GM23338 (cell line): ENCODE measurements around the gene PRUNE2. TPM values are rescaled to one million over a fixed set of nuclear protein-coding genes. Genes with fewer than 3 reads are reported as not detected.

Experiments used
- ATAC-seq: fragments of 200-7000 bp; cut with Tn5 transposase; 3 replicates; pipeline ENCODE4 v1.9.1; 2020
- DNase-seq: peaks from one replicate; pipeline ENCODE4 v3.0.0-alpha.2; 2015; ENCODE audit warnings: low spot score
- H2AFZ ChIP-seq: fragments of 200-600 bp; sonication (generic); 2 replicates; pipeline ENCODE4 v1.8.0; 2016; ENCODE audit warnings: antibody characterized with exemption, mild to moderate bottlenecking, moderate library complexity
- H3F3A ChIP-seq: fragments of 200-600 bp; sonication (generic); replicated peaks from 2 replicates; pipeline ENCODE4 v1.8.0; 2017; ENCODE audit warnings: antibody characterized with exemption, mixed run types, low read depth
- H3K27ac ChIP-seq: fragments of 200-600 bp; sonication (generic); 2 replicates; pipeline ENCODE4 v1.6.1; 2016; ENCODE audit warnings: low read depth
- H3K27me3 ChIP-seq: fragments of 200-600 bp; sonication (generic); 2 replicates; pipeline ENCODE4 v1.8.0; 2016; ENCODE audit warnings: mild to moderate bottlenecking, mixed run types, moderate library complexity; ENCODE audit not compliant: insufficient read depth
- H3K36me3 ChIP-seq: fragments of 200-600 bp; sonication (generic); 2 replicates; pipeline ENCODE4 v1.8.0; 2016; ENCODE audit warnings: mild to moderate bottlenecking; ENCODE audit not compliant: insufficient read depth
- H3K4me1 ChIP-seq: fragments of 200-600 bp; sonication (generic); 2 replicates; pipeline ENCODE4 v1.8.0; 2016; ENCODE audit warnings: mild to moderate bottlenecking, moderate library complexity; ENCODE audit not compliant: insufficient read depth
- H3K4me2 ChIP-seq: fragments of 200-600 bp; sonication (generic); 2 replicates; pipeline ENCODE4 v1.7.1; 2017; ENCODE audit warnings: mixed run types
- H3K4me3 ChIP-seq: fragments of 200-600 bp; sonication (generic); 2 replicates; pipeline ENCODE4 v1.6.1; 2016; ENCODE audit warnings: mixed run types
- H3K79me2 ChIP-seq: fragments of 200-600 bp; sonication (generic); replicated peaks from 2 replicates; pipeline ENCODE4 v1.8.0; 2017; ENCODE audit warnings: mild to moderate bottlenecking; ENCODE audit not compliant: insufficient read depth
- H3K9me2 ChIP-seq: fragments of 200-600 bp; sonication (generic); 2 replicates; pipeline ENCODE4 v1.8.0; 2017; ENCODE audit not compliant: insufficient read depth
- H4K20me1 ChIP-seq: fragments of 200-600 bp; sonication (generic); replicated peaks from 2 replicates; pipeline ENCODE4 v1.8.0; 2017; ENCODE audit warnings: mild to moderate bottlenecking; ENCODE audit not compliant: insufficient read depth
- H3K27ac Mint-ChIP-seq: 2 replicates; pipeline ENCODE4 v1.8.0; 2020; ENCODE audit warnings: inconsistent platforms, mild to moderate bottlenecking, moderate library complexity, mixed read lengths
- H3K27me3 Mint-ChIP-seq: 3 replicates; pipeline ENCODE4 v1.8.0; 2022; ENCODE audit warnings: low read depth, mild to moderate bottlenecking, moderate library complexity, mixed read lengths, inconsistent platforms; ENCODE audit not compliant: insufficient read depth, poor library complexity
- H3K36me3 Mint-ChIP-seq: 3 replicates; pipeline ENCODE4 v1.8.0; 2021; ENCODE audit warnings: low read depth, mild to moderate bottlenecking, inconsistent platforms, moderate library complexity, mixed read lengths
- H3K4me1 Mint-ChIP-seq: 3 replicates; pipeline ENCODE4 v1.8.0; 2020; ENCODE audit warnings: mild to moderate bottlenecking, inconsistent platforms, mixed read lengths
- H3K4me3 Mint-ChIP-seq: 3 replicates; pipeline ENCODE4 v1.8.0; 2021; ENCODE audit warnings: moderate library complexity, mild to moderate bottlenecking, inconsistent platforms, mixed read lengths
- H3K9me3 Mint-ChIP-seq: 3 replicates; pipeline ENCODE4 v1.8.0; 2020; ENCODE audit warnings: moderate library complexity, mild to moderate bottlenecking, inconsistent platforms, mixed read lengths
- CTCF ChIP-seq, 2 experiments: fragments of 200-600 bp in 1 of 2; sonication (generic) in 1 of 2; conservative IDR thresholded peaks; 2 replicates each; pipeline versions ENCODE4 v1.5.1 to v1.6.1; 2016 to 2017; ENCODE audit warnings: antibody characterized with exemption in 2 of 2, low read depth in 2 of 2, mild to moderate bottlenecking in 2 of 2, moderate library complexity in 1 of 2
- ETS1 ChIP-seq: IDR thresholded peaks from 2 replicates; pipeline ENCODE4 v1.6.1; 2016; ENCODE audit warnings: antibody characterized with exemption
- EZH2 ChIP-seq: fragments of 200-600 bp; sonication (generic); IDR thresholded peaks from one replicate; pipeline ENCODE4 v1.8.0; 2017; ENCODE audit warnings: antibody characterized with exemption, mild to moderate bottlenecking, low read depth; ENCODE audit not compliant: unreplicated experiment
- EZH2phosphoT487 ChIP-seq: fragments of 200-600 bp; sonication (generic); IDR thresholded peaks from one replicate; pipeline ENCODE4 v1.8.1; 2018; ENCODE audit warnings: antibody characterized with exemption; ENCODE audit not compliant: unreplicated experiment
- JUNB ChIP-seq: IDR thresholded peaks from one replicate; pipeline ENCODE4 v1.6.1; 2016; ENCODE audit warnings: antibody characterized with exemption; ENCODE audit not compliant: unreplicated experiment
- POLR2AphosphoS5 ChIP-seq: IDR thresholded peaks from 2 replicates; pipeline ENCODE4 v1.6.1; 2016; ENCODE audit warnings: antibody characterized with exemption, low read depth
- REST ChIP-seq: IDR thresholded peaks from one replicate; pipeline ENCODE4 v1.6.1; 2018; ENCODE audit warnings: antibody characterized with exemption; ENCODE audit not compliant: unreplicated experiment
- STAT1 ChIP-seq: IDR thresholded peaks from one replicate; pipeline ENCODE4 v1.6.1; 2016; ENCODE audit warnings: antibody characterized with exemption; ENCODE audit not compliant: unreplicated experiment
- ZNF114 ChIP-seq: fragments of 250-450 bp; sonication (Bioruptor Pico); IDR thresholded peaks from 2 replicates; pipeline ENCODE4 v1.5.0; 2020; ENCODE audit warnings: mild to moderate bottlenecking, moderate library complexity
- ZNF462 ChIP-seq: fragments of 250-450 bp; sonication (Bioruptor Pico); IDR thresholded peaks from 2 replicates; pipeline ENCODE4 v1.5.0; 2020; ENCODE audit warnings: mild to moderate bottlenecking, moderate library complexity
- polyA plus RNA-seq: library from polyadenylated mRNA; unstranded; fragments of >200 nt; fragmentation: Nextera tagmentation; extraction: Ambion mirVana; gene quantifications from 2 replicates; pipeline ENCODE4 v1.2.1, GENCODE V29; 2016
- total RNA-seq: library from RNA; depleted of rRNA; stranded (reverse); fragments of >200 nt; shearing (Covaris generic); gene quantifications from 2 replicates; pipeline ENCODE4 v1.2.3, GENCODE V29; 2014

Gene PRUNE2
- total and polyA plus RNA-seq, 2 experiments from 2014 or later: 10.6 to 26.5 TPM

GRCh38 chr9:76573905-76574760 lies 331.8 kb downstream of the PRUNE2 start:
- no peaks in the 10 kb centered on the region for H3K36me3 ChIP-seq
- no peak for DNase-seq
- no peak overlapping the region for H3K4me3 ChIP-seq
- H3K79me2 ChIP-seq: no peaks in the 10 kb centered on the region
- TF ChIP-seq ETS1 (no peak), POLR2AphosphoS5 (no peak), ZNF462 (CRISPR knock-in tag) (no peak), EZH2phosphoT487 (no peak), CTCF (conservative IDR thresholded peaks at IDR 0.05; ENCODE audit: low read depth in 2 of 2) (no peak), STAT1 (no peak), JUNB (no peak), EZH2 (no peak), REST (no peak), ZNF114 (CRISPR knock-in tag) (no peak)
- no peaks in the 10 kb centered on the region; the same call in 2 of the 3 replicates for H3K9me3 Mint-ChIP-seq
- peak; percentile 41; the same call in 2 of the 3 replicates for ATAC-seq
- H3F3A ChIP-seq: no peaks in the 10 kb centered on the region; the same call in 1 of the 2 replicates
- H3K27ac Mint-ChIP-seq: no peak overlapping the region; the same call in 1 of the 2 replicates
- no peak overlapping the region for H3K4me3 Mint-ChIP-seq
- peaks cover 10% of the 10 kb centered on the region; the same call in 2 of the 3 replicates for H3K4me1 Mint-ChIP-seq
- H3K36me3 Mint-ChIP-seq: no peaks in the 10 kb centered on the region
- H3K27me3 Mint-ChIP-seq: peaks cover 7% of the 10 kb centered on the region
- H3K9me2 ChIP-seq: no peaks in the 10 kb centered on the region
- H3K27me3 ChIP-seq: peaks cover 11% of the 10 kb centered on the region; the same call in 1 of the 2 replicates
- no peak overlapping the region for H3K27ac ChIP-seq
- no peak overlapping the region for H3K4me2 ChIP-seq
- peaks cover 7% of the 10 kb centered on the region for H3K4me1 ChIP-seq
- H2AFZ ChIP-seq: no peak overlapping the region
- no peaks in the 10 kb centered on the region for H4K20me1 ChIP-seq
